22Rv1 (cell line): ENCODE measurements around the gene WRAP73.

Source experiments
- H3K27ac ChIP-seq: fragments of 450-650 bp; 2 replicates; pipeline ENCODE4 v1.5.1; 2017
- CTCF ChIP-seq: fragments of 450-650 bp; IDR thresholded peaks from 2 replicates; pipeline ENCODE4 v1.5.1; 2017; ENCODE audit warnings: mild to moderate bottlenecking
- ZFX ChIP-seq: fragments of 450-650 bp; IDR thresholded peaks from 2 replicates; pipeline ENCODE4 v1.6.1; 2017; ENCODE audit warnings: antibody characterized with exemption, borderline replicate concordance

WRAP73 gene

GRCh38 chr1:3651026-3651929 lies 1.4 kb upstream of the WRAP73 start:
- TF ChIP-seq ZFX = no peak
- no peak for TF ChIP-seq CTCF
- H3K27ac ChIP-seq = no peak overlapping the region

GRCh38 chr1:3650248-3651025 lies 534 bp upstream of the WRAP73 start:
- no peak overlapping the region for H3K27ac ChIP-seq
- TF ChIP-seq CTCF (no peak), ZFX (no peak)

GRCh38 chr1:3646596-3646995 lies 3.3 kb downstream of the WRAP73 start:
- no peak overlapping the region for H3K27ac ChIP-seq
- TF ChIP-seq ZFX (no peak), CTCF (no peak)

- no peak overlapping the region for H3K27ac ChIP-seq
- TF ChIP-seq CTCF = no peak
- no peak for TF ChIP-seq ZFX
These were observed 4.1 kb downstream of the WRAP73 start for GRCh38 chr1:3645666-3646355.

GRCh38 chr1:3645247-3645646 lies 4.7 kb downstream of the WRAP73 start:
- no peak for TF ChIP-seq CTCF
- TF ChIP-seq ZFX = no peak
- H3K27ac ChIP-seq = no peak overlapping the region

- no peak overlapping the region for H3K27ac ChIP-seq
- no peak for TF ChIP-seq CTCF
- TF ChIP-seq ZFX = no peak
These were observed 5.6 kb downstream of the WRAP73 start for GRCh38 chr1:3644273-3644672.
